HepG2 (cell line): ENCODE results near the gene SLC25A45. TPM values are rescaled to one million over a fixed set of nuclear protein-coding genes. Genes with fewer than 3 reads are reported as not detected.

Experiments
- ARID4A ChIP-seq: sonication (generic); formaldehyde crosslinking; IDR thresholded peaks from 2 replicates; pipeline ENCODE4 v1.5.0; 2020; ENCODE audit warnings: mild to moderate bottlenecking, missing genetic modification reagents, borderline replicate concordance
- HDAC6 ChIP-seq: fragments of 200-600 bp; sonication (generic); IDR thresholded peaks from 2 replicates; pipeline ENCODE4 v1.7.0; 2017; ENCODE audit warnings: mild to moderate bottlenecking, antibody characterized with exemption, low read length, low read depth
- MTA3 ChIP-seq: sonication (generic); formaldehyde crosslinking; IDR thresholded peaks from 2 replicates; pipeline ENCODE4 v1.4.0; 2020; ENCODE audit warnings: missing genetic modification reagents
- RFXANK ChIP-seq: IDR thresholded peaks from 2 replicates; pipeline ENCODE4 v1.6.1; 2016
- RXRB ChIP-seq: IDR thresholded peaks from 2 replicates; pipeline ENCODE4 v1.6.1; 2016; ENCODE audit warnings: borderline replicate concordance, missing genetic modification reagents, missing compliant biosample characterization
- ZSCAN5A ChIP-seq: sonication (generic); formaldehyde crosslinking; IDR thresholded peaks from 2 replicates; pipeline ENCODE4 v1.8.0; 2022; ENCODE audit warnings: mild to moderate bottlenecking, missing genetic modification reagents, borderline replicate concordance
- polyA plus RNA-seq, 8 experiments: library from polyadenylated mRNA; depleted of rRNA in 3 of 8; stranded (reverse) in 7 of 8; unstranded in 1 of 8; fragments of >200 nt; fragmentation: Illumina TruSeq in 4 of 8; extraction: Trizol in 4 of 8; gene quantifications; 2 replicates each; pipeline versions ENCODE4 v1.2.1 to v1.2.3, GENCODE V29; 2011 to 2016; ENCODE audit warnings: low read depth in 4 of 8, missing spikeins in 1 of 8, mixed read lengths in 1 of 8; ENCODE audit not compliant: insufficient read depth in 1 of 8
- total RNA-seq, 5 experiments: library from RNA; depleted of rRNA; stranded (reverse); fragments of >200 nt; fragmentation: Illumina TruSeq; extraction: Trizol; gene quantifications; 2 replicates each; pipeline ENCODE4 v1.2.3, GENCODE V29; 2016; ENCODE audit warnings: low read depth in 1 of 5
- TF ChIP-seq, protein P1 (sequence below): sonication (generic); formaldehyde crosslinking; IDR thresholded peaks from 2 replicates; pipeline ENCODE4 v1.4.0; 2020; ENCODE audit warnings: mild to moderate bottlenecking, missing genetic modification reagents
- TF ChIP-seq, protein P2 (sequence below): sonication (generic); formaldehyde crosslinking; IDR thresholded peaks from 2 replicates; pipeline ENCODE4 v1.4.0; 2020; ENCODE audit warnings: missing genetic modification reagents

SLC25A45 gene
- total and polyA plus RNA-seq, 2 of the 13 experiments (the other 11 are each of a cell fraction or from before 2014, with no cell fraction given) = 1.2 to 3.4 TPM

DNA sequence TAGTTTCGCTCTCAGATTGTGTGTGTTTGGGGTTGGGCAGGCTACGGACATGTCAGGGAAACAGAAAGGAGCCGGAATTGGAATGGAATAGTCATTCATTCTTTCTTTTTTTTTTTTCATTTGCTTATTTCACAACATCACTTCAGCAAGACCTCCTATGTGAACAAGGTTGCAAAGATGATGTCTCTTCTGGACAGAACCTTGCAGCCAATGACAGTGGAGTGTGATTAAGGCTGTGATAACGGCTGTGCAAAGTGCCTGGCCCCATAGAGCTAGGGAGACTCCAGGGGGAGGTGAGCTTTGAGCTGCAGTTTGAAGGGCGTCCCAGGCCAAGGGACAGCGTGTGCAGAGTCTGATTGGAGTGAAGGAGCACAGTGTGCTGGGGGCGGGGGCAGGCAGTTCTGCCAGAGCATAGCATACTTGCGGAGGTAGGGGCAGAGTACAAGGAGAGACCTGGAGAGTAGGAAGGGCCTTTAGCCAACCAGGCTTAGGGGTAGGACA, 24.5 kb downstream of the SLC25A45 start (continued):
- TF ChIP-seq, protein P1, sequence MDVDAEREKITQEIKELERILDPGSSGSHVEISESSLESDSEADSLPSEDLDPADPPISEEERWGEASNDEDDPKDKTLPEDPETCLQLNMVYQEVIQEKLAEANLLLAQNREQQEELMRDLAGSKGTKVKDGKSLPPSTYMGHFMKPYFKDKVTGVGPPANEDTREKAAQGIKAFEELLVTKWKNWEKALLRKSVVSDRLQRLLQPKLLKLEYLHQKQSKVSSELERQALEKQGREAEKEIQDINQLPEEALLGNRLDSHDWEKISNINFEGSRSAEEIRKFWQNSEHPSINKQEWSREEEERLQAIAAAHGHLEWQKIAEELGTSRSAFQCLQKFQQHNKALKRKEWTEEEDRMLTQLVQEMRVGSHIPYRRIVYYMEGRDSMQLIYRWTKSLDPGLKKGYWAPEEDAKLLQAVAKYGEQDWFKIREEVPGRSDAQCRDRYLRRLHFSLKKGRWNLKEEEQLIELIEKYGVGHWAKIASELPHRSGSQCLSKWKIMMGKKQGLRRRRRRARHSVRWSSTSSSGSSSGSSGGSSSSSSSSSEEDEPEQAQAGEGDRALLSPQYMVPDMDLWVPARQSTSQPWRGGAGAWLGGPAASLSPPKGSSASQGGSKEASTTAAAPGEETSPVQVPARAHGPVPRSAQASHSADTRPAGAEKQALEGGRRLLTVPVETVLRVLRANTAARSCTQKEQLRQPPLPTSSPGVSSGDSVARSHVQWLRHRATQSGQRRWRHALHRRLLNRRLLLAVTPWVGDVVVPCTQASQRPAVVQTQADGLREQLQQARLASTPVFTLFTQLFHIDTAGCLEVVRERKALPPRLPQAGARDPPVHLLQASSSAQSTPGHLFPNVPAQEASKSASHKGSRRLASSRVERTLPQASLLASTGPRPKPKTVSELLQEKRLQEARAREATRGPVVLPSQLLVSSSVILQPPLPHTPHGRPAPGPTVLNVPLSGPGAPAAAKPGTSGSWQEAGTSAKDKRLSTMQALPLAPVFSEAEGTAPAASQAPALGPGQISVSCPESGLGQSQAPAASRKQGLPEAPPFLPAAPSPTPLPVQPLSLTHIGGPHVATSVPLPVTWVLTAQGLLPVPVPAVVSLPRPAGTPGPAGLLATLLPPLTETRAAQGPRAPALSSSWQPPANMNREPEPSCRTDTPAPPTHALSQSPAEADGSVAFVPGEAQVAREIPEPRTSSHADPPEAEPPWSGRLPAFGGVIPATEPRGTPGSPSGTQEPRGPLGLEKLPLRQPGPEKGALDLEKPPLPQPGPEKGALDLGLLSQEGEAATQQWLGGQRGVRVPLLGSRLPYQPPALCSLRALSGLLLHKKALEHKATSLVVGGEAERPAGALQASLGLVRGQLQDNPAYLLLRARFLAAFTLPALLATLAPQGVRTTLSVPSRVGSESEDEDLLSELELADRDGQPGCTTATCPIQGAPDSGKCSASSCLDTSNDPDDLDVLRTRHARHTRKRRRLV (CRISPR knock-in tag) = no peak
- peak; percentile 83 for TF ChIP-seq RXRB
- peak; percentile 75; the same call in 1 of the 2 replicates for TF ChIP-seq ARID4A (CRISPR knock-in tag)
- TF ChIP-seq RFXANK (CRISPR knock-in tag) = no peak
- TF ChIP-seq ZSCAN5A (CRISPR knock-in tag) = no peak
- TF ChIP-seq HDAC6 = no peak
- TF ChIP-seq, protein P2, sequence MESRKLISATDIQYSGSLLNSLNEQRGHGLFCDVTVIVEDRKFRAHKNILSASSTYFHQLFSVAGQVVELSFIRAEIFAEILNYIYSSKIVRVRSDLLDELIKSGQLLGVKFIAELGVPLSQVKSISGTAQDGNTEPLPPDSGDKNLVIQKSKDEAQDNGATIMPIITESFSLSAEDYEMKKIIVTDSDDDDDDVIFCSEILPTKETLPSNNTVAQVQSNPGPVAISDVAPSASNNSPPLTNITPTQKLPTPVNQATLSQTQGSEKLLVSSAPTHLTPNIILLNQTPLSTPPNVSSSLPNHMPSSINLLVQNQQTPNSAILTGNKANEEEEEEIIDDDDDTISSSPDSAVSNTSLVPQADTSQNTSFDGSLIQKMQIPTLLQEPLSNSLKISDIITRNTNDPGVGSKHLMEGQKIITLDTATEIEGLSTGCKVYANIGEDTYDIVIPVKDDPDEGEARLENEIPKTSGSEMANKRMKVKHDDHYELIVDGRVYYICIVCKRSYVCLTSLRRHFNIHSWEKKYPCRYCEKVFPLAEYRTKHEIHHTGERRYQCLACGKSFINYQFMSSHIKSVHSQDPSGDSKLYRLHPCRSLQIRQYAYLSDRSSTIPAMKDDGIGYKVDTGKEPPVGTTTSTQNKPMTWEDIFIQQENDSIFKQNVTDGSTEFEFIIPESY (CRISPR knock-in tag) = no peak
- TF ChIP-seq MTA3 = no peak
